Left ventricle myocardium inferior (tissue), 1 donor: ENCODE data around the gene AMZ1. TPM values are rescaled to one million over a fixed set of nuclear protein-coding genes. Genes with fewer than 3 reads are reported as not detected.

ENCODE experiments used
- DNase-seq: peaks from one replicate; pipeline ENCODE4 v3.0.0-alpha.2; 2020
- H3K27ac ChIP-seq: fragments of 200-600 bp; replicated peaks from 2 replicates; pipeline ENCODE4 v1.8.0; 2021
- H3K27me3 ChIP-seq: fragments of 200-600 bp; 2 replicates; pipeline ENCODE4 v1.8.0; 2021; ENCODE audit warnings: low read depth
- H3K36me3 ChIP-seq: fragments of 200-600 bp; 2 replicates; pipeline ENCODE4 v1.8.0; 2021
- H3K4me1 ChIP-seq: fragments of 200-600 bp; 2 replicates; pipeline ENCODE4 v1.8.0; 2021
- H3K4me3 ChIP-seq: fragments of 200-600 bp; 2 replicates; pipeline ENCODE4 v1.8.0; 2021; ENCODE audit warnings: mild to moderate bottlenecking, moderate library complexity
- H3K9me3 ChIP-seq: fragments of 200-600 bp; replicated peaks from 2 replicates; pipeline ENCODE4 v1.8.0; 2021
- CTCF ChIP-seq: fragments of 200-600 bp; IDR thresholded peaks from 2 replicates; pipeline ENCODE4 v1.8.0; 2021; ENCODE audit warnings: antibody characterized with exemption, mild to moderate bottlenecking, borderline replicate concordance
- intact Hi-C: fragments of 100-400 bp; cut with micrococcal nuclease; formaldehyde crosslinking; loops from one replicate; pipeline ENCODE4 v1.11.0; 2022
- total RNA-seq: library from RNA; stranded (reverse); fragmentation: NEBNext Ultra II Directional; extraction: Animal tissue kit (Norgen Biotek cat#: 25700); gene quantifications from one replicate; pipeline ENCODE4 v1.2.1, GENCODE V29; 2021
- donor health status: DM: no; HTN: yes; CAD: no; lungs with severe emphysema.

AMZ1 gene
- total RNA-seq, 1 donor from 2014 or later = 0.11 TPM

DNA sequence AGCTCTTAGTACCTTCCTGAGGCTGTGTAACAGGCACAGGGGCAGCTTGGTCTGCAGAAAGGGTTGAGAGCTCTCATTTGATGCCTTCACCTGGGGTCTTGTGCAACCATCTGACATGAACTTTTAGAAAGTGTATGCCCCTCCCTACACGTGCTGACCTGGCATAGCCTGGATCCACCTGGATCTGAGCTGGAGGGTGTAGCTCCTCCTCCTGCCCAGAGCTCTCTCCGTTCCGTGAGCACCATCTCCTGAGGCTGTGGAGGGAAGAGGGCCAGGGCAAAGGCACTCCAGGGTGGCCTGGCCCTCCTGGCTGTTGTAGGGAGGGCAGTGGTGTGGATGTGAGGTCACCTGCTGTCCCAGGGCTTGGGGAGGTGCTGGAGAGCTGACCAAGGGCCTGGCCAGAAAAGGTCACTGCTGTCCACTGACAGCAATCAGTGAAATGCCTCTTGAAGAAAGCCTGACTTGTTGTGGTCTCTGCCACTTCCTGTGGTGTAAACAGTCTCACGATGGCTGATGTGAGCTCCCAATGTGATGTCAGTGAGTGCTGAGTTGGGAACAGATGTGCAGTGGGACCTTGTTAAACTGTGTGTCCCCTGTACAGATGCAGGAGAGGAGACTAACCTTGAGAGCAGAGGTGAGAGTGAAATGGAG, 23.0 kb downstream of the AMZ1 start:
- H3K36me3 ChIP-seq = peaks cover 3% of the 10 kb centered on the region
- no peaks in the 10 kb centered on the region for H3K9me3 ChIP-seq
- H3K4me1 ChIP-seq = peaks cover 50% of the 10 kb centered on the region
- intact Hi-C loops = no loop called here
- no peak overlapping the region for H3K4me3 ChIP-seq
- no peak for DNase-seq
- H3K27ac ChIP-seq = no peak overlapping the region
- TF ChIP-seq CTCF = no peak
- H3K27me3 ChIP-seq = no peaks in the 10 kb centered on the region

GRCh38 chr7:2711895-2712675, 24.1 kb downstream of the AMZ1 start:
- H3K27me3 ChIP-seq = no peaks in the 10 kb centered on the region
- H3K9me3 ChIP-seq = no peaks in the 10 kb centered on the region
- intact Hi-C loops = no loop called here
- no peak overlapping the region for H3K27ac ChIP-seq
- TF ChIP-seq CTCF = no peak
- peaks cover 3% of the 10 kb centered on the region for H3K36me3 ChIP-seq
- DNase-seq = no peak
- peaks cover 60% of the 10 kb centered on the region for H3K4me1 ChIP-seq
- no peak overlapping the region for H3K4me3 ChIP-seq

- Histone ChIP-seq H3K27me3 (no peaks in the 10 kb centered on the region), H3K4me3 (no peak overlapping the region), H3K36me3 (peaks cover 4% of the 10 kb centered on the region), H3K9me3 (no peaks in the 10 kb centered on the region), H3K4me1 (peaks cover 71% of the 10 kb centered on the region), H3K27ac (peak overlapping the region; percentile 39)
- TF ChIP-seq CTCF = peak; percentile 54
- intact Hi-C loops = no loop called here
- DNase-seq = peak; percentile 36
These were observed 25.4 kb downstream of the AMZ1 start for GRCh38 chr7:2713370-2713769.

DNA sequence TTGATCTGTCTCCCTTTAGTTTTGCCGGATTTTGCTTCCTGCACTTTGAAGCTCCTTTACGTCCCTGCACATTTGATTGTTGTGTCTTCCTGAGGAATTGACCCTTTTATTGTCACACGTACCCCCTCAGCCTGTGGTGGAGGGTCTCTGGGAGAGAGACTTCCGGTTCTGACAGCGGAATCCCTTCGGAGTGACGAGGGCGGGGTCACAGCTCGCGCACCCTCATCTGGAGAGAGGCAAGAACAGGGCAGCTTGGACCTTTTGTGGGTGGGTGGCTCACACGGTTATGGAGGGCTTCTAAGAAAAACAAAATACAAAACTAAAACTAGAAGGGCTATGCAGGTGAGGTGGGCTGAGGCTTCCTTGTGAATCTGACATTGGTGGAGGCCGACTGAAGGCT, 26.0 kb downstream of the AMZ1 start:
- intact Hi-C loops = no loop called here
- Histone ChIP-seq H3K4me1 (peaks cover 71% of the 10 kb centered on the region), H3K27ac (no peak overlapping the region), H3K4me3 (no peak overlapping the region), H3K9me3 (no peaks in the 10 kb centered on the region), H3K36me3 (peaks cover 7% of the 10 kb centered on the region), H3K27me3 (no peaks in the 10 kb centered on the region)
- TF ChIP-seq CTCF = no peak
- DNase-seq = no peak

- H3K4me3 ChIP-seq = no peak overlapping the region
- DNase-seq = no peak
- H3K36me3 ChIP-seq = peaks cover 7% of the 10 kb centered on the region
- H3K9me3 ChIP-seq = no peaks in the 10 kb centered on the region
- intact Hi-C loops = no loop called here
- H3K27me3 ChIP-seq = no peaks in the 10 kb centered on the region
- no peak overlapping the region for H3K27ac ChIP-seq
- TF ChIP-seq CTCF = no peak
- H3K4me1 ChIP-seq = peaks cover 68% of the 10 kb centered on the region
These were observed 26.6 kb downstream of the AMZ1 start for GRCh38 chr7:2714636-2715035.
